ENCODE measurements around the gene TMEM247.

The TMEM247 gene

DNA sequence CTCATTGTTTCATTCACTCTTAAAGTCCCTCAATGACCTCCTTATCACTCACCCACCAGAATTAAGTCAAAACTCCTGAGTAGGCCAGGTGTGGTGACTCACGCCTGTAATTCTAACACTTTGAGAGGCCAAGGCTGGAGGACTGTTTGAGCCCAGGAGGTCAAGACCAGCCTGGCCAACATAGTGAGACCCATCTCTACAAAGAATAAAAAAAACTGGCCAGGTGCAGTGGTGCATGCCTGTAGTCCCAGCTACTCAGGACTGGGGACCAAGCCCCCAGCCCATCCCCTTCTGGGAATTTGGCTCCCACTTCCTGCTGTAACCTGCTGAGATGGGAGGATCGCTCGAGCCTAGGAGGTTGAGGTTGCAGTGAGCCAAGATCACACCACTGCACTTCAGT lies 28.9 kb downstream of the TMEM247 start:
- H3K4me3 ChIP-seq (ENCODE audit: low read depth, low read length): no peak overlapping the region
- no peak for TF ChIP-seq CTCF (IDR thresholded peaks at IDR 0.05; ENCODE audit: control insufficient read depth, extremely low read depth, insufficient read depth)
- DNase-seq (ENCODE audit: low read depth): no peak

GRCh38 chr2:46508759-46509158 lies 29.4 kb downstream of the TMEM247 start:
- TF ChIP-seq CTCF (IDR thresholded peaks at IDR 0.05; ENCODE audit: control insufficient read depth, extremely low read depth, insufficient read depth): no peak
- no peak overlapping the region for H3K4me3 ChIP-seq (ENCODE audit: low read depth, low read length)

DNA sequence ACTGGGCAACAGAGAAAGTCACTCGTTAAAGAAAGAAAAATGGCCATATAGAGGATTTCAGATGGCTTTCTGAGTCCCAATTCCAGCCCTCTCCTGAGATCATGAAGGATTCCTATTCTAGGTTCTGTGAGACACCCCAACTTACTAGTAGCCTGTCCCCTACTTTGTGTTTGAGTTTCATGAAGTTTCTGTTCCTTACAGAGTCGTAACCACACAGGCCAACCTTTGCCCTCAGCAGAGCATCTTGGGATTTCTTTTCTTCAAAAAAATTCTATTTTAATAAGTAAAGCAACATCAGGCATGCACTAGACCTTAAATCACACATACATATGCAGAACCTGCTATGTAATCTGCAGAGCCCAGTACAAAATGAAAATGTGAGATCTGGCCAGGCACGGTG lies 30.4 kb downstream of the TMEM247 start:
- H3K4me3 ChIP-seq (ENCODE audit: low read depth, low read length): no peak overlapping the region
- TF ChIP-seq CTCF (IDR thresholded peaks at IDR 0.05; ENCODE audit: control insufficient read depth, extremely low read depth, insufficient read depth): no peak
- no peak for DNase-seq (ENCODE audit: low read depth)

More at GRCh38 chr2:46508759-46509158, 29.4 kb downstream of the TMEM247 start:
- no peak for DNase-seq (ENCODE audit: low read depth)

- no peak overlapping the region for H3K4me3 ChIP-seq (ENCODE audit: low read depth, low read length)
- no peak for DNase-seq (ENCODE audit: low read depth)
- TF ChIP-seq CTCF (IDR thresholded peaks at IDR 0.05; ENCODE audit: control insufficient read depth, extremely low read depth, insufficient read depth): no peak
These were observed 31.3 kb downstream of the TMEM247 start for GRCh38 chr2:46510598-46511177.

DNA sequence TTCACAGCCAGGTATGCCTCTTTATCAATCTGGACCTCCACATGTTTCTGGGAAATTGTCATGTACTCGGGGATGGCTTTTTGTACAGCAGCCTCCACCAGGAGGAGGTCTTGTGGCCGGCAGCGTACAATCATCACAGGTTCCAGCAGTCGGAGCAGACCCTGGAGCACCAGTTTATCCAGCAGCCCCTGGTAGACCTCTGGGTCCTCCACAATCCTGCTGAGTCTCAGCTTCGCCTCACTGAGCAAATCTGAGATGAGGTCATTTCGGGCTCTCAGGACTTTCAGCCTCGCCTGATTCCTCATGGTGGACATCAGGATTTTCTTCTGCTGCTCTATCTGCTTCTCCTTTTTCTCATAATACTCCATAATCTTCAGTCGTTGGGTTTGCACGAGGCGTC lies 32.8 kb downstream of the TMEM247 start:
- DNase-seq (ENCODE audit: low read depth): no peak
- TF ChIP-seq CTCF (IDR thresholded peaks at IDR 0.05; ENCODE audit: control insufficient read depth, extremely low read depth, insufficient read depth): no peak
- no peak overlapping the region for H3K4me3 ChIP-seq (ENCODE audit: low read depth, low read length)

DNA sequence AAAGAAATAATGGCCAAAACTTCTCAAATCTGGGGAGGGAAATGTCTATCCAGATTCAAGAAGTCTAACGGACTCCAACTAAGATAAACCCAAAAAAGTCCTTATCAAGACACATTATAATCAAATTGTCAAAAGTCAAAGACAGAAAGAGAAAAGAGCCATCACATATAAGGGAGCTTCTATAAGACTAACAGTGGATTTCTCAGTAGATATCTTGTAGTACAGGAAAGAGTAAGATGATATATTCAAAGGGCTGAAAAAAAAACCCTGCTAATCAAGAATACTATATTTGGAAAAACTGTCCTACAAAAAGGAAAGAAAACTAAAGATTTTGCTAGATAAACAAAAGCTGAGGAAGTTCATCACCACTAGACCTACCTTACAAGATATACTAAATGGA lies 35.4 kb downstream of the TMEM247 start:
- no peak for DNase-seq (ENCODE audit: low read depth)
- no peak for TF ChIP-seq CTCF (IDR thresholded peaks at IDR 0.05; ENCODE audit: control insufficient read depth, extremely low read depth, insufficient read depth)
- no peak overlapping the region for H3K4me3 ChIP-seq (ENCODE audit: low read depth, low read length)

GRCh38 chr2:46517485-46517884 lies 38.1 kb downstream of the TMEM247 start:
- no peak for DNase-seq (ENCODE audit: low read depth)
- TF ChIP-seq CTCF (IDR thresholded peaks at IDR 0.05; ENCODE audit: control insufficient read depth, extremely low read depth, insufficient read depth): no peak
- no peak overlapping the region for H3K4me3 ChIP-seq (ENCODE audit: low read depth, low read length)

All from LNCaP clone FGC (cell line).